NCI-H774 (cell line): ENCODE measurements around the gene EZH2.

Experiments
- DNase-seq: peaks from one replicate; lab custom pipeline; 2025; lab: John Stamatoyannopoulos, UW

EZH2 gene

DNA sequence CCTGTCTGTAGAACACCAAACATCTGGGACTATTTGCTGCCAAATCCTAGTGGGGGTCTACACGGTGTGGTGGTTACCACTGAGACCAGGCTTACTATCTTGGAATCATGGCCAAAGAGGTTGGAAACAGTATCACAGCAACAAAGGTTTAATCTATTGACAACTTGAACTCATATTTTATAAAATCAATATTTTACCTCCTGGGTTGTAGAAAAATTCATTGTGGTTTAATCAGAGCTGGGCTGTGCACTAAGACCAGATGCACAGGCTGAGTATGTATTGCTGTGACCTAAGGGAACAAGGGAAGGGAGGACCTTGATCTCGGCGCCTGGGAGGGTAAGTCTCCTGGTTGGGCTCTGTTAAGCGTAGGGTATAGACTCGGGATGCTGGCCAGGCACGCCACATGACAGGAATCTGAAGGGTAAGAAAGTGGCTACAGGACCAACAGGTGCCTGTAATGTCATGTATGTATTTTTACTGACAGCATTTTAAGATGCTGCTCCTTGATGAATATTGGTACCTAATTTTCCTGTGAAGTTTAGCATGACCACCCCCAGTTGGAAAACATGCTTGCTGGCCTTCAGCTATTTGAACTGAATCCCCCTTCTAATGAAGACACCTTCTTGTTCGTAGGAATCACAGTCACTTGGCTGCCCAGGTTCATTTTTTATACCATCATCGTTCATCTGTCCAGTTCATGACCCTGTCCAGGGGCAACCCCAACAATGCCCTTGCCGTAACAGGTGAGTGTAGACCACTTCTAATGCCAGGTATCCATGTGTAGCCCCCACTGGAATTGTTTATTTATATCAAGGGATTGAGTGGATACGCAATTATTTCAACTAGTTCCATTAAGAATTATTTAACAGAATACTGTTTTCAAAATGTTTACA lies 79.5 kb downstream of the EZH2 start:
- no peak for DNase-seq

DNA sequence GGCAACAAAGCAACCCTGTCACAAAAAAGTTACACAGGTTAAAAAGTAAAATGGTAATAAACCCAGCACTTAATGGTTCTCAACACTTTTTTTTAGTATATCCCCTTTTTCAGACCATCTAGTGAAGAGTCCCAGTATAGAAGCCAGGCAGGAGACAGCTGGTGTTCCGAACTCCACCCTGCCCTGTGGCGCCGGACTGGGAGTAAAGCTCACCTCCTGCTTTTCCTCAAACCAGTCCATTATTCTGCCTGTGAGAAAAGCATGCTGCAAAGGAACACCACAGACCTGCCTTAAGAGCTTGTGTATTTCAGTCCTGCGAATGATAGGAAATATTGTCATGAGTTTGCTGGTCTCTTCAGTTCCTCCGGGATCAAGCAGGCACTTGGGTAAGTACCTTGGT lies 81.0 kb downstream of the EZH2 start:
- DNase-seq = no peak

DNA sequence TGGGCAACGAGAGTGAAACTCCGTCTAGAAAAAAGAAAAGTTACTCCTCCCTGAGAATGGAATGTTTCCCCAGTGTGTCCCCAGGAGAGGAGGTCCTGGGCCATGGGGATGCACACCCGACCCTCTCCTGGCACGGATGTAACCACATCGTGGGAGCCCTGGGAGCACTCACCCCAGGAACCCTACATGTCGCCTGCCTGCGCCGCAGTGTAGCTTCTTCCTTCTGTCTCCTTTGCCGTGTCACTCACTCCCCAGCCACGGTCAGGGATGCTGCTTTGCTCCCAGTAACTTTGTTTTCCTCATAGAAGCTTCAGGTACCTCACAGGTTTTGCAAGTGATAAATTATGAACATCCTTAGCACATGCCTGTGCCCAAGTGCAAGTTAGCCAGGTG lies 82.0 kb downstream of the EZH2 start:
- no peak for DNase-seq

DNA sequence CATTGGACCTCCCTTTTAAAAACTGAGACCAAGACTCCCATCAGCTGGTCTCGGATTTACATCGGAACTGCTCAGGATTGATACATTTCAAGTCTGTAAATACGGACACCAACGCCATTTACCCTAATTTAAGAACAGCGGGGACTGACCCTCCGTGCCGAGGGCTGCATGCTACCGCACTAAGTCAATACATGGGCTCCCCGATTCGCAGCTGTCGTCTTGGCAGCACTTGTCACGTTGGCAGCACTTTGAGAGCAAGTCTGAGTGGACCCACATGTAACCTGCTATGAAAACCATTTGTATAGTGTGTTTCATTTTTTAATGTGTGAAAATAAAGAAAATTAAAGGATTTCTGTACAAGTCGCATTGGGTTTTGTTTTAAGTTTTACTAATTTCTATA lies 83.4 kb downstream of the EZH2 start:
- DNase-seq = no peak

DNA sequence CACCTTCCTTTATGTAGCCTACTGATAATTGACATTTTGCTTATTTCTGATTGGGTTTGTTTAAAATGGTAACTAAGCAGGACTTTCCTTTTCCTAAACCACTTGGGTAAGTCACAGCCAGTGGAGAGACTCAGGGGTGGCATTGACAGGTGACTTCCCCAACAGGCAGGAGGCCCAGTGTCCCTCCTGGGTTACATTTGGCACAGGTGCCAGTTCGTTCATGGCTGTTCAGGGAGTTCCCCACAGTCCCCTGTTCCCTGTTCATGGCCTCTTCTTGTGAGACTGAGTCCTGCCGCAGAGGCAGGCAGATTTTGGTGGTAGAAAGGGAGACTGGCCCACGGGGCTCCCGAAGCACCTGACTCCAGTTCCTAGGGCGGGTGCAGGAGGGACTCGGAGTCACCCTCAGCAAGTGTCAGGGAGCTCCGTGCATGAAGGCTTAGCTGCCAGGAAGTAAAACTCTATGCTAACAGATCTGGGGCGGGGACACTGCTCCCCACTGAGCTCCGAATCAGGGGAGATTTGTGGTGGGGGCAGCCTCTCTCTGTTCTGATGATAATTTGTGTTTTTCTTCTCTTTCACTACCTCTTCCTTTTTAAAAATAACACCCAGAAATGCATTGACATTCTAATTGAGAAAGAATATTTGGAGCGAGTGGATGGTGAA lies 84.1 kb downstream of the EZH2 start:
- DNase-seq = no peak

DNA sequence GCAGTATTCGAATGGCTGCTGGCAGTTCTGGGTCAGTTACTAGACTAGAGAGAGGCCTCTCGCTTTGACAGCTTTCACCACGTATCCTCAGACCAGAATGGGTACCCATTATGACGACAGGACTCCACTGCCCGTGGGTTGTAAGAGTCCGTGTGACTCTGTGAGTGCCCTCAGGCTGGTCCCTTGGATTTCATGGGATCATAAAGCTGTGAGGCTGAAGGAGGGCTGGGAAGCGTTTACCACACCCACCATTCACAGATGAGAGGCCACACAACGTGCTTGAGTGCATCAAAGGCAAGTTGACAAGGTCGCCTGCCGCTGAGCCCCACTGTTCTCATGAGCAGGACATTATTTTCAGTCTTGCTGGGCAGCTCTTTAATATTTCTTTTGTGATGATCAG lies 87.2 kb downstream of the EZH2 start:
- DNase-seq = no peak

DNA sequence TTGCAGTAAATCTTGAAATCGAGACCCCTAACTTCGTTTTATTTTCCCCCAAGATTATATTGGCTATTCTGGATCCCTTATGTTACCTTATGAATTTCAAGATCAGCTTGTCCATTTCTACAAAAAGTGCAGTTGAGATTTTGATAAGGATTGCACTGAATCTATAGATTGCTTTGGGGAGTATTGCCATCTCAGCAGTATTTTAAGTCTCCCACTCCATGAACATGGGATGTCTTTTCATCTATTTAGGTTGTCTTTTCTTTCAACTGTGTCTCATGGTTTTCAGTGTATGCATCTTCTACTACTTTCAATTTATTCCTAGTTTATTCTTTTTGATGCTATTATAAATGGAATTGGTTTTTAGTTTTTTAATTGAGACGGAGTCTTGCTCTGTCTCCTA lies 89.6 kb downstream of the EZH2 start:
- no peak for DNase-seq

DNA sequence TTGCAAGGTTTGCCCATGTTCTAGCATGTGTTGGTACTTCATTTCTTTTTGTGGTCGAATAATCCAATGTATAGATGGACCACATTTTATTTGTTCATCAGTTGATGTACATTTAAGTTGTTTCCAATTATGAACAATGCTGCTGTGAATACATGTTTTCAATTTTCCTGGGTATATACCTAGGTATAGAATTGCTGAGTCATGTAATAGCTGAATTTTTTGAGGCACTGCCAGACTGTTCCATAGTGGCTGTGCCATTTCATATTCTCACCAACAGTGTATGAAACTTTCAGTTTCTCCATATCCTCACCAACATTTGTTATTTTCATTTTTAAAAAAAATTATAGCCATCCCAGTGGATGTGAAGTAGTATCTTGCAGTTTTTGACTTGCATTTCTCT lies 90.5 kb downstream of the EZH2 start:
- no peak for DNase-seq

DNA sequence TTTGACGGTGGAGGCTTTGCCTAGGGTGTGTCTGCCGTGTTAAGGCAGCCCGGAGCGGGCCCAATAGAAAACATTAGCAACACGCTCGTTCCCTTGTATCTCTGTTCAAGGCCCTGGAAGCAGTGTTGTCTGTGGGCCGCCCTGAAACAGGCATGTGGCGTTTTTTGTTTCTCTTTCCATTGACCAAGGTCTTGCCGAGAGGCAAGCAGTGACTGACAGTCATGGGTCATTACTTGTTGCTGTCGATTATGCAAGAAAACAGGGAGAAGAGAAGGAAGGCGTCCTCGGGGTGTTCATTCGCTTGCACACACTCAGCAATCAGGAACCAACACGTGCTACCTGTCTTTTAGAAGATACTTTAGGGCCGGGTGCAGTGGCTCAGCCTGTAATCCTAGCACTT lies 92.5 kb downstream of the EZH2 start:
- no peak for DNase-seq

DNA sequence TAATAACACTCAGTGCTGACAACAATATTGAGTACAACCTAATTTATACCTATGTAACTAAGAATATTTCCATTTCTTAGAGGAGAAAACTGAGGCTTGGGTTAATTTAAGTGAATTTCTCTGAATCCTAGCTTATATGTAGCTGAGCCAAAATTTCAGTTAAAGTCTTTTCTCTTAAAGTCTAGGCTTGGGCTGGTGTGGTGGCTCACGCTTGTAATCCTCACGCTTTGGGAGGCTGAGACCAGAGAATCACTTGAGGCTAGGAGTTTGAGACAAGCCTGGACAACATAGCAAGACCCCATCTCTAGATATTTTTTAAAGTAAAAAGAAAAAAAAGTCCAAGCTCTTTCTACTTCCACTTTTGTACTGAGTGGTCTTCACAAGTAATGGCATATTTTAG lies 93.2 kb downstream of the EZH2 start:
- DNase-seq = no peak

DNA sequence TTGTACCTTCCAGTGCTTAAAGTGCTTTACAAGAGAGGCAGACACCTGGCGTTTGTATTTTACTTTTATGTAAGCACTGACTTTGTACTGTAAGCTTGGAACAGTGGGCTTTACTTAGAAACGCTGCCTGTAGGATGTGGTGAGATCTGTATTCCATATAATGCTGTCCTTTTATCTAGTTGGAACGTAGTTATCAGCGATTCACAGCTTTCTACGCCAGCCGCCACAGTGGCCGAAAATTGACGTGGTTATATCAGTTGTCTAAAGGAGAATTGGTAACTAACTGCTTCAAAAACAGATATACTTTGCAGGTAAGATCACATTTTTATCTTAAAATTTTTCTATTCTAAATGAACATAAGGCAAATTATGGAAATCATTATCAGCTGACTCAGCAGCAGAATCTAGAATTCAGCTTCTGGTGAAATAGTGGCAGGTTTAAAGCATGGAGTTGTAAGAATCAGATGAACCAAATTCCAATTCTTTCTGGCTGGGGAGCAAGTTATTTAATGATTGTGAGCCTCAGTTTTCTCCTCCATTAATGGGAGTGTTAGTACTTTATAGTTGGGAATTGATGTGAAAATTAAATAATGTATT lies 93.9 kb downstream of the EZH2 start:
- no peak for DNase-seq

DNA sequence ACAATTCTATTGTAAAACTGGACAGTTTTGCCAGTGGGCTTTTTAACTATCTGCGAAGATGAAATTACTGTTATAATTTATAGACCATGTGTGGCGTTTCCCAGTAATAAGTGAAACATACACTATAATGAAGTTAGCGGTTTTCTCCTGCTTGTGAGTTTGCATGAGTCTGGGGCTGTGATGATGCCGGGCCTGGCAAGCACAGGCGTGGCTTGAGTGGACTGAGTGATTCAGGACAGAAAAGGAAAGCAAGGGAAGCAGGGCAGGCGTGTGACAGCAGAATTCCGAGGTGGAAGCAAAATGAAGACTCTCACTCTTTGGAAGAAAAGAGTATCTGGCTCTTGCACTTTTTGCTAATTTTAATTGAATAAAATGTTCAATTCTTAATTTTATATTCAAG lies 94.9 kb downstream of the EZH2 start:
- DNase-seq = no peak

DNA sequence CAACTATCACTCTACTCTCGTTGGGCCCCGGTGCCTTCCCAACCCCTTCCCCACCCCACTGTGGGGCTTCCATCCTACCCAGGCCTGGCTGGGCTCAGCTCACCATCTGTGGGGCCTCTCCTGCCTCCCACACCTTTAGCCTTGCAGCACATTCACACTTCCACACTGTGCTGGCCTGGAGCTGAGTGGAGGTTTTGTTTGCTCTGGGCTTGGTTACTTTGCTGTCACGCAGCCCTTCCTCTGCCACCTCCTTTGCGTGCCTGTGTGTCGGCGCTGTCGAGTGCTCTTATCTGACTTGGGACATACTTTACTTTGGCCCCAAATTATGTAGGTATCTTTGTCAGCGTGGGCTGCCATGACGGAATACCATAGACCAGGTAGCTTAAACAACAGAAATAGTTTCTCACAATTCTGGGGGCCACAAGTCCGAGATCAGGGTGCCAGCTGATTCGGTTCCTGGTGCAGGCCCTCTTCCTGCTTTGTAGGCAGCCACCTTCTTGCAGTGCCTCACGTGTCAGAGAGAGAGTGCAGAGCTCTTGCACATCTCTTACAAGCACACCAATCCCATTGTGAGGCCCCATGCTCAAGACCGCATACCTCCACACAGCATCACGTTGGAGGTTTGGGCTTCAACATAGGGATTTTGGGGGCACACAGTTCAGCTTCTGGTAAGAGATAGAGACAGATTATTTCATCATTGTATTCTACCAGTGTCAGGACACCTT lies 96.4 kb downstream of the EZH2 start:
- DNase-seq = no peak

DNA sequence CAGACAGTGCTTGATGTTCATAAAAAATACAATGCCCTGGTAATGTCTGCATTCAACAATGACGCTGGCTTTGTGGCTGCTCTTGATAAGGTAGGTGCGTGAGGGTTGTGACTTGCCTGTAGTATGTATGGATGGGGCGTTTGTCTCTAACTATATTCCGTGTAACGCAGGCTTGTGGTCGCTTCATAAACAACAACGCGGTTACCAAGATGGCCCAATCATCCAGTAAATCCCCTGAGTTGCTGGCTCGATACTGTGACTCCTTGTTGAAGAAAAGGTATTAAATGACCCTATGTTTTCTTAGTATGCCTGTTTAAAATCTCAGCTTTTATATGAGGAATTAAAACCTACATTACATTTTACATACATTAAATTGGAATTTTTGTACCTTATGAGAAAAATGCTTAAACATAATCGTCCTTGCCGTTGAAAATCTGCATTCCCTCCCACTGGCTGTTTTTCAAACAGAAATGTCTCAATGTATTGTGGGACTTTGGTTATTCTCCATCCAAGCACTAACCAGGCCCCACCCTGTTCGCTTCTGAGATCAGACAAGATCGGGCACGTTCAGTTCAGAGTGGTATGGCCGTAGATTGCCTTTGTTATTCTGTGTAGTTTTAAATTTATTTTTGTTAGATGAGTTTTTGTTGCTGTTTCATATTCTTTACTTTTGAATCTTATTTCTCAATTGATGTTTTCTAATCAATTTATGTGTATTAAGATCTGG lies 100.1 kb downstream of the EZH2 start:
- DNase-seq = no peak

DNA sequence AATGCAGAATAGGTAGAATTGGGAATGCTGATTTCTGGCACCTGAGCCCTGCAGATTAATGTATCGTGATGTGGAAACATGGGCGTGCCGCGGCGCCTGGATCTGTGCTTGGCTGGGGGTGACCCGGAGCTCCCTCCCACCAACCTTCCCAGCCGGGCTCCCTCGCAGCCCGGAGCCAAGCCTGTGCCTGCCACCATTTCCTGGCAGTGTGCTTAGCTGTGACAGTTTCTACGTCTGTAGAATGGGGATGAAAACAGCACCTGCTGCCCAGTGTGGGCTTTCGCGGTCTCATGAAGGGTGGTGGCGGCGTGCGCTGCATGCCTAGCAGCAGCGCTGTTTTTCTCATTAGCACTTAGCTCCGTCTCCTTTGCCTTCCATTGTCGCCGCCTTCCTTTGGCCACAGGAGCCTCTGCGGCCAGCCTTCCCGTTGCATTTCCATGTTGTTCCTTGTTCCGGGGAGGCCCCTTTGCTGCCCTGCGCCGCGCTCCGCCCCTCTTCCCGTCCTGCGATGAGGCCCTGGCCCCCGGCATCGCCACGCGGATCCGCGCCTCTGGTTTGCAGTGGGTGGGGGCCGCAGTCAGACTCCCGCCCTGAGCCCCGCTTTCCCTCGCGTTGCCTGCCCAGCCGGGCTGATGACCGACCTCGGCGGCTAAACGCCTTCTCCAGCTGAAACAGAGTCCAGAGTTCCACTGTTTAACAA lies 101.2 kb downstream of the EZH2 start:
- no peak for DNase-seq

DNA sequence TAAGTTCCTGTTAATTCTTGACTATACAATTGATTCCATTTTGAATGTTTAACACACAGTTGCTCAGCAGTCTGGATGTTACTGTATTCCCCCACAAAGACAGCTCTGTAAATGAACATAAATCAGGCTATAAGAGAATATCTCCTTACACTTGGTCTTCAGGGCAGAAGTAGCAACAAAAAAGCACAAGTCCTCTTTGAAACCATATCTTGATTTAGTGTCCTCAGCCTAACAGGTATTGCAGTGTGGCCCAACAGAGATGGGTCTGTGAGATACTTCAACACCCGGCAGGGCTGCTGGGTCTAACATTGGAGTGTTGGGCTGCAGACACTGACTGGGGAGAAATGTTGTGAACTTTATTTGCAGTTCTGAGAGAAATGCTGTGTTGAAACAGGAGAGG lies 109.6 kb downstream of the EZH2 start:
- DNase-seq = no peak

DNA sequence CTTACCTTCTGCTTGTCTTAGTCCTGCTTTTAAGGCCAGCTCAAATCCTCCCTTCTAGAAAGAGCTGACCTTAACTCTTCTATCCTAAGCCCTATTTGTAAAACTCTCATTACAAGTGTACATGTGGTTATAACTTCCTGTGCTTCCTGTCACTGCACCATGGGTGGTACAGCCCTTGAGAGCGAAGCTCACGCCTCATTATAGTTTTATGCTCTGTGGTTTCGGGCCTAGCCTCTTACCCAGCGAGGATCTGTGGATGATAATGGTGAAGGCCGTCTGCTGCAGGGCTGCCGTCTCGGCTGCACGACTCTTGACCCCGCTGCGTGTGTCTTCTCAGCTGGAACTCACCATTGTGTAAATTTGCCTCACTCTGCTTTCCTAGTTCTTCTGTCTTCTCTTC lies 110.8 kb downstream of the EZH2 start:
- DNase-seq = no peak

DNA sequence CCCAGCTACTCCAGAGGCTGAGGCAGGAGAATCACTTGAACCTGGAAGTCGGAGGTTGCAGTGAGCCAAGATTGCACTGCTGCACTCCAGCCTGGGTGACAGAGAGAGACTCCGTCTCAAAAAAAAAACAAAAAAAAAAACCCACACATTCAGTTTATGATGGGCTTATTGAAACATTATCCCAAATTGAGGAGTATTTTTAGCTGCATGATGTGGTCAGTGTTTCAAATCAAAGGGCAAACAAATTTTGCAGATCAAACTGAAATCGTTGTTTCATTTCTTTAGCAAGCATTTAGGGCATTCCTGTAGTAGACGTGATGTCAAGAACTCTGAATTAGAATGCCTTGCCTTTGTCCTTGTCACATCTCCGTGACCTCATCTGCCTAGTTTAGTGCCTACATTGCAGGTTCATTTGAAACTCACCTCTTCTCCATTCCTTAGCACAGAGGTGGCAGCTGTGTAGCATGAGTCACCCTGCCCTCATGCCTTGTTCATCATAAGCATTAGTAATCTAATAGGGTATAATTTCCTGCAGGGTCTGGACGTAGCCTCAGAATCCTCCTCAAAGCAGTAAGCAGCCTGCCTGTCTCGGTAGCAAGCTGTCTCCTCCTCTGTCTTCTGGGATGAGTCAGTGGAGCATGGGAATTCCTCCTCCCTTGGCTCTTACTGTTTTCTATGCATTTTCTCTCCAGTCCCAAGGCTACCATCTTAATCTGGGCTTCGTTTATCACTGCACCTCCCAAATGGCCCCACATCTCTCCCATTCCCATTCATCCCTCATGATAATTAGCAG lies 111.6 kb downstream of the EZH2 start:
- no peak for DNase-seq

DNA sequence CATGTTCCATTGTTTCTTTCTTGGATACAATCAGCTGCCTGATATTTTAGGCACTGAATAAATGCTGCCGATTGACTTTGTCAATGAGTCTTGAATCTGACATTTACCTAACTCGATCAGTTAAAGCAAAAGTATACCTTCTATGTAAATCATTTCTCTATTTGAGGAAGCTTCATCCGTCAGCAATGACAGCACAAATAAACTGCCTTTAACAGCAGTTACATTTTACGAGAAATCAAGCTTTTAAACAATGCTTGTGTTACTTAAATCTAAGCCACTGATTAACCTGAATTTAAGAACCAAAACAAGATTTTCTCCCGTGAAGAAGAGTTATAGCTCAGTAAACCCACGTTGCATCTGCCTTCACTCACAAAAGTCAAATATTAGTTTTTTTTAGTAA lies 114.1 kb downstream of the EZH2 start:
- no peak for DNase-seq

DNA sequence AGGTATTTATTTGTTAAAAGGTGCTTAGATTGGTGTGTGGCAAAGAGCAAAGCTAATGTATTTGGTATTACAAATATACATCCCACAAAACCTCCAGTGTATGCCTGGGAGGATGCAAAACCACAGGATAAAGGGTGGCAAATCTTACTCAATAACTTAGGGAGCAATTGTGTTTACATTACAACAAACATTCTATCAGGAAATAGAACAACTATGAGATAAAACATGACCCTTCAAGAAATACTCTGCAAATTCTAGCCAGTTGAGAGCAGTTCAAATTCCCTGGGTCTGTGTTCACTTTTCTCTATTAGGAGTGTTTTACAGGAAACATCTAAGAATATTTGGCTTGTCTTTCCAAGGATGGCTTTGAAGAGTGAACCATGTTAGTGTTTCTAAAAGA lies 120.5 kb downstream of the EZH2 start:
- no peak for DNase-seq
